Heart left ventricle (tissue), 13 donors: Measurements from ENCODE around the gene LEFTY2.
"Not testable (repeated sequence)": the region's sequence is repeated elsewhere in the genome, so short reads cannot be mapped to it uniquely, and the experiment has no call there.

Experiments used
- POLR2A ChIP-seq, 2 donors: fragments of 450-650 bp; IDR thresholded peaks; one replicate each; pipeline ENCODE4 v1.6.1; 2017; ENCODE audit warnings: antibody characterized with exemption in 2 of 2, mild to moderate bottlenecking in 2 of 2, moderate library complexity in 2 of 2
- TF ChIP-seq, protein P1 (sequence below), 12 donors: fragments of 200-600 bp; sonication (generic) in 4 of 12; IDR thresholded peaks; one replicate each; pipeline versions ENCODE4 v1.5.0 to v1.8.0; 2018 to 2022; ENCODE audit warnings: antibody characterized with exemption in 12 of 12, mild to moderate bottlenecking in 5 of 12
- donor health status: ischemic (EF 13 %, LVEDD 7.1; RV severe dilation, severe dysfunction).
- donor health status: DM: no; HTN: yes; CAD: no.
- donor health status: DM: no; HTN: no; CAD: no.
- donor health status: ischemic (EF 25% LVEDD 6.9; RV normal size, moderate dysfunction).
- donor health status: ischemic (EF 25% LVEDD 5.7; RV mildly dilated, moderate dysfunction).
- donor health status: ischemic (EF 35%, LVEDD 5.7; RV mildly dilated, moderate dysfunction).
- donor health status: nonischemic (EF 11% LVEDD 7.7; RV severe dilation, severe dysfunction).
- donor health status: DM: yes; HTN: yes; CAD: no.
- donor health status: PGD.
- donor health status: ischemic (EF 29% LVEDD 5.4; RV normal size, mild dysfunction).
- donor health status: nonischemic (EF 23%, LVEDD 6.1; RV moderate dilation, normal function).

GRCh38 chr1:225939939-225940310 is 1.1 kb downstream of the LEFTY2 start:
- TF ChIP-seq, protein P1, sequence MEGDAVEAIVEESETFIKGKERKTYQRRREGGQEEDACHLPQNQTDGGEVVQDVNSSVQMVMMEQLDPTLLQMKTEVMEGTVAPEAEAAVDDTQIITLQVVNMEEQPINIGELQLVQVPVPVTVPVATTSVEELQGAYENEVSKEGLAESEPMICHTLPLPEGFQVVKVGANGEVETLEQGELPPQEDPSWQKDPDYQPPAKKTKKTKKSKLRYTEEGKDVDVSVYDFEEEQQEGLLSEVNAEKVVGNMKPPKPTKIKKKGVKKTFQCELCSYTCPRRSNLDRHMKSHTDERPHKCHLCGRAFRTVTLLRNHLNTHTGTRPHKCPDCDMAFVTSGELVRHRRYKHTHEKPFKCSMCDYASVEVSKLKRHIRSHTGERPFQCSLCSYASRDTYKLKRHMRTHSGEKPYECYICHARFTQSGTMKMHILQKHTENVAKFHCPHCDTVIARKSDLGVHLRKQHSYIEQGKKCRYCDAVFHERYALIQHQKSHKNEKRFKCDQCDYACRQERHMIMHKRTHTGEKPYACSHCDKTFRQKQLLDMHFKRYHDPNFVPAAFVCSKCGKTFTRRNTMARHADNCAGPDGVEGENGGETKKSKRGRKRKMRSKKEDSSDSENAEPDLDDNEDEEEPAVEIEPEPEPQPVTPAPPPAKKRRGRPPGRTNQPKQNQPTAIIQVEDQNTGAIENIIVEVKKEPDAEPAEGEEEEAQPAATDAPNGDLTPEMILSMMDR (IDR thresholded peaks at IDR 0.05), result not testable (repeated sequence)
- TF ChIP-seq POLR2A (IDR thresholded peaks at IDR 0.05), result not testable (repeated sequence)
